CD4-positive, alpha-beta T cell treated with Interleukin-4 for 4 hours (primary cell): ENCODE data around the gene ARHGAP15.

Experiments
- DNase-seq: peaks from one replicate; pipeline ENCODE4 v3.0.0-alpha.2; 2020

ARHGAP15 gene

GRCh38 chr2:143146366-143146765 lies 17.1 kb downstream of the ARHGAP15 start:
- no peak for DNase-seq

GRCh38 chr2:143146815-143147530 lies 17.8 kb downstream of the ARHGAP15 start:
- no peak for DNase-seq

- no peak for DNase-seq
Measured at GRCh38 chr2:143148011-143148410, 18.8 kb downstream of the ARHGAP15 start.

GRCh38 chr2:143148757-143149156 lies 19.5 kb downstream of the ARHGAP15 start:
- DNase-seq, result no peak

GRCh38 chr2:143150287-143150686 lies 21.1 kb downstream of the ARHGAP15 start:
- no peak for DNase-seq

- no peak for DNase-seq
Measured at GRCh38 chr2:143151111-143151752, 22.0 kb downstream of the ARHGAP15 start.

- DNase-seq, result no peak
Measured at GRCh38 chr2:143152219-143152618, 23.0 kb downstream of the ARHGAP15 start.

GRCh38 chr2:143152637-143153036 lies 23.4 kb downstream of the ARHGAP15 start:
- no peak for DNase-seq

- no peak for DNase-seq
Measured at GRCh38 chr2:143155661-143156060, 26.4 kb downstream of the ARHGAP15 start.

GRCh38 chr2:143157001-143157400 lies 27.8 kb downstream of the ARHGAP15 start:
- no peak for DNase-seq

GRCh38 chr2:143157418-143157817 lies 28.2 kb downstream of the ARHGAP15 start:
- no peak for DNase-seq

- no peak for DNase-seq
Measured at GRCh38 chr2:143158098-143158497, 28.9 kb downstream of the ARHGAP15 start.

- no peak for DNase-seq
Measured at GRCh38 chr2:143158551-143159485, 29.6 kb downstream of the ARHGAP15 start.

GRCh38 chr2:143159486-143159840 lies 30.2 kb downstream of the ARHGAP15 start:
- DNase-seq, result no peak

- no peak for DNase-seq
Measured at GRCh38 chr2:143160732-143161707, 31.8 kb downstream of the ARHGAP15 start.

- DNase-seq, result peak; percentile 81
Measured at GRCh38 chr2:143162123-143162837, 33.1 kb downstream of the ARHGAP15 start.

- DNase-seq, result no peak
Measured at GRCh38 chr2:143162997-143163396, 33.8 kb downstream of the ARHGAP15 start.

- no peak for DNase-seq
Measured at GRCh38 chr2:143163499-143163898, 34.3 kb downstream of the ARHGAP15 start.

- no peak for DNase-seq
Measured at GRCh38 chr2:143165291-143165690, 36.1 kb downstream of the ARHGAP15 start.

GRCh38 chr2:143169105-143169504 lies 39.9 kb downstream of the ARHGAP15 start:
- DNase-seq, result no peak

GRCh38 chr2:143171817-143172216 lies 42.6 kb downstream of the ARHGAP15 start:
- no peak for DNase-seq

GRCh38 chr2:143175438-143175837 lies 46.2 kb downstream of the ARHGAP15 start:
- DNase-seq, result peak; percentile 48
